ENCODE measurements around the gene PTPRJ.

DNA sequence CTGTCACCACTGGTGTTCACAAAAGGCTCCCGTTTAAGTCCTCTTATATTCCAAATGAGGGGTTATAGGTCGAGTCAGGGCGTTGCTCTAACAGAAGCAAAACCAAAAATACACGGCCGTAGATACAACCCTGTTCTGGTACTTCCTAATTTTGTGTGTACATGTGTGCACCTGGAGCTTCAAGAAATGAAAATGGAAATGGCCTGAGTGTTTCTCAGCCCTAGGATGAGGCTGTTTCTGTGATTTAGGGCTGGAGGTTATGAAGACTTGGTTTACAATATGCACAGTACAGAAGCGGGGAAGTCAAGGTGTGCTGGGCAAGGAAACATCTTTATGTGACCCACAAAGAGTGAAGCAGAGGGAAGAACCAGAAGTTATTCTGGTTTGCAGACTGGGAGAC, 125.8 kb downstream of the PTPRJ start:
- TF ChIP-seq CTCF (IDR thresholded peaks at IDR 0.05) (no peak), POLR2A (IDR thresholded peaks at IDR 0.05) (no peak)
